HCT116 (cell line): ENCODE data around the gene LAMTOR4. TPM values are rescaled to one million over a fixed set of nuclear protein-coding genes. Genes with fewer than 3 reads are reported as not detected.

Experiments
- ATAC-seq: fragments of 200-7000 bp; cut with Tn5 transposase; 2 replicates; pipeline ENCODE4 v1.9.1; 2020; ENCODE audit warnings: mild to moderate bottlenecking, moderate library complexity
- BruUV-seq: library from RNA; stranded (reverse); fragments of 400-500 nt; replicated peaks from 2 replicates; lab custom pipeline; 2021; lab: Mats Ljungman, UMichigan
- CTCF ChIA-PET: fragments of 300-600 bp; sonication (Branson Sonifier 250); formaldehyde crosslinking; loops from one replicate; lab custom pipeline; 2021; ENCODE audit warnings: antibody characterized with exemption; lab: Charles Lee
- POLR2A ChIA-PET: fragments of 300-600, 350-600 bp; sonication (Branson Sonifier 250); formaldehyde crosslinking; loops from one replicate; lab custom pipeline; 2021; ENCODE audit warnings: antibody characterized with exemption; lab: Charles Lee
- RAD21 ChIA-PET, 2 experiments: fragments of 300-600 bp; sonication (Branson Sonifier 250); formaldehyde crosslinking; loops; one replicate each; lab custom pipeline; 2023; ENCODE audit warnings: low total read pairs in 2 of 2; ENCODE audit not compliant: uncharacterized antibody in 2 of 2, unreplicated experiment in 2 of 2, low non-redundant PET in 1 of 2; lab: Charles Lee
- DNase-seq: peaks from one replicate; pipeline ENCODE4 v3.0.0-alpha.2; 2010; ENCODE audit warnings: low read depth, low spot score
- H2AFZ ChIP-seq: fragments of 200-600 bp; shearing (Covaris generic), sonication (generic); 2 replicates; pipeline ENCODE4 v1.6.1; 2017; ENCODE audit warnings: low read depth, mixed run types, mixed read lengths, antibody characterized with exemption, low read length; ENCODE audit not compliant: poor library complexity, severe bottlenecking
- H3K27ac ChIP-seq: 2 replicates; pipeline ENCODE4 v1.5.1; 2012; ENCODE audit warnings: low read depth, low read length
- H3K27me3 ChIP-seq: fragments of 200-600 bp; sonication (generic); 2 replicates; pipeline ENCODE4 v1.6.1; 2016; ENCODE audit warnings: mixed run types, low read length, mixed read lengths; ENCODE audit not compliant: insufficient read depth
- H3K36me3 ChIP-seq, 2 experiments: fragments of 200-500 bp in 1 of 2; fragments of 200-600 bp in 1 of 2; sonication (Bioruptor generic) in 1 of 2; sonication (generic) in 1 of 2; 2 replicates each; pipeline versions ENCODE4 v1.5.1 to v1.6.1; 2014 to 2016; ENCODE audit warnings: low read length in 2 of 2, inconsistent platforms in 1 of 2, mixed read lengths in 1 of 2, mixed run types in 1 of 2; ENCODE audit not compliant: insufficient read depth in 2 of 2, control insufficient read depth in 1 of 2
- H3K4me1 ChIP-seq, 2 experiments: fragments of 200-600 bp in 1 of 2; sonication (generic) in 1 of 2; 2 replicates each; pipeline versions ENCODE4 v1.5.1 to v1.6.1; 2012 to 2017; ENCODE audit warnings: low read length in 2 of 2, inconsistent platforms in 1 of 2, mild to moderate bottlenecking in 1 of 2, mixed read lengths in 1 of 2, mixed run types in 1 of 2, moderate library complexity in 1 of 2; ENCODE audit not compliant: insufficient read depth in 2 of 2, control insufficient read depth in 1 of 2
- H3K4me2 ChIP-seq: fragments of 200-600 bp; sonication (generic); 2 replicates; pipeline ENCODE4 v1.6.1; 2017; ENCODE audit warnings: mixed run types, low read length, mixed read lengths
- H3K4me3 ChIP-seq, 2 experiments: fragments of 200-600 bp in 1 of 2; sonication (generic) in 1 of 2; replicated peaks in 1 of 2; 2 replicates each; pipeline ENCODE4 v1.5.1; 2011 to 2016; ENCODE audit warnings: low read length in 2 of 2, control low read depth in 1 of 2, low read depth in 1 of 2, mild to moderate bottlenecking in 1 of 2, mixed read lengths in 1 of 2, mixed run types in 1 of 2
- H3K79me2 ChIP-seq: fragments of 200-600 bp; sonication (generic); 2 replicates; pipeline ENCODE4 v1.6.1; 2017; ENCODE audit warnings: mild to moderate bottlenecking, mixed run types, low read length, moderate library complexity, mixed read lengths; ENCODE audit not compliant: insufficient read depth
- H3K9ac ChIP-seq: fragments of 200-600 bp; sonication (generic); 2 replicates; pipeline ENCODE4 v1.6.1; 2016; ENCODE audit warnings: low read length, mixed read lengths
- H3K9me2 ChIP-seq: fragments of 200-600 bp; sonication (generic), shearing (Covaris generic); 2 replicates; pipeline ENCODE4 v1.6.1; 2017; ENCODE audit warnings: mixed run types, mild to moderate bottlenecking, moderate library complexity; ENCODE audit not compliant: insufficient read depth
- H3K9me3 ChIP-seq, 2 experiments: fragments of 200-500 bp in 1 of 2; fragments of 200-600 bp in 1 of 2; sonication (Bioruptor generic) in 1 of 2; sonication (generic) in 1 of 2; 2 replicates each; pipeline ENCODE4 v1.6.1; 2014 to 2017; ENCODE audit warnings: low read length in 2 of 2, mixed read lengths in 2 of 2, inconsistent platforms in 1 of 2, low read depth in 1 of 2, mild to moderate bottlenecking in 1 of 2, mixed run types in 1 of 2, moderate library complexity in 1 of 2; ENCODE audit not compliant: control insufficient read depth in 1 of 2, insufficient read depth in 1 of 2
- H4K20me1 ChIP-seq: fragments of 200-600 bp; sonication (generic), shearing (Covaris generic); 2 replicates; pipeline ENCODE4 v1.6.1; 2017; ENCODE audit warnings: mixed run types, mild to moderate bottlenecking, moderate library complexity; ENCODE audit not compliant: insufficient read depth
- CBX3 ChIP-seq: IDR thresholded peaks from 2 replicates; pipeline ENCODE4 v1.6.1; 2012; ENCODE audit warnings: low read depth
- EZH2 ChIP-seq: fragments of 200-600 bp; sonication (generic); IDR thresholded peaks from 2 replicates; pipeline ENCODE4 v1.6.1; 2017; ENCODE audit warnings: antibody characterized with exemption, mixed run types
- EZH2phosphoT487 ChIP-seq: fragments of 200-600 bp; IDR thresholded peaks from 2 replicates; pipeline ENCODE4 v1.6.1; 2018; ENCODE audit warnings: antibody characterized with exemption, borderline replicate concordance
- REST ChIP-seq: IDR thresholded peaks from 2 replicates; pipeline ENCODE4 v1.6.1; 2012; ENCODE audit warnings: low read depth
- SIN3A ChIP-seq: IDR thresholded peaks from 2 replicates; pipeline ENCODE4 v1.6.1; 2012; ENCODE audit warnings: low read depth
- TCF7L2 ChIP-seq: IDR thresholded peaks from 2 replicates; pipeline ENCODE4 v1.7.0; 2011; ENCODE audit warnings: borderline replicate concordance, inconsistent platforms; ENCODE audit not compliant: insufficient read depth, insufficient read length; ENCODE audit errors: extremely low read depth
- YY1 ChIP-seq: IDR thresholded peaks from 2 replicates; pipeline ENCODE4 v1.6.1; 2011; ENCODE audit warnings: low read length, low read depth, moderate library complexity, mild to moderate bottlenecking; ENCODE audit not compliant: insufficient replicate concordance; ENCODE audit errors: extremely low read depth
- intact Hi-C: fragments of 100-400 bp; cut with micrococcal nuclease; formaldehyde crosslinking; loops from 2 replicates; pipeline ENCODE4 v1.10.0; 2022
- total RNA-seq: library from RNA; stranded (reverse); gene quantifications from one replicate; pipeline ENCODE4 v1.2.1, GENCODE V29; 2021; ENCODE audit not compliant: unreplicated experiment
- TF ChIP-seq, protein P1 (sequence below): IDR thresholded peaks from 2 replicates; pipeline ENCODE4 v1.6.1; 2011; ENCODE audit warnings: mild to moderate bottlenecking, low read length, moderate library complexity; ENCODE audit not compliant: insufficient replicate concordance; ENCODE audit errors: extremely low read depth

LAMTOR4 gene
- total RNA-seq, 1 experiment from 2014 or later, result 152 TPM

DNA sequence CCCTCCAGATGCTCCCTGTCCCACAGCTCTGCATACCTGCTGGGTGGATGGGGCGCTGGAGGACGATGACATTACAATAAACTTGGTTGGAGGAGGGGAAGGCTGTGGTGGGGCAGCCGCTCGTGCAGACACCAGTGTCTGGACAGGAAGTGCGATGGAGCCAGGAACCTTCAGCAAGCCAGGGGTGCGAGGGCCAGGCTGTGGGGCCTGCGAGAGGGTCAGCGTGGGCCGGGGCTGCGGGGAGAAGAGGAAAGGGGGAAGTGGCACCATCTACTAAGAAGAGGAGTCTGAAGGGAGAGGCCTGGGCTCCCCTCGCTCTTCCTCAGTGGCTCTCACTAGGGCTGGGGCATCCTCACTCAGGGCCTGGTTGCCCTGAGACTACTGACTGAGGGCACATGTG lies 40.8 kb upstream of the LAMTOR4 start:
- Histone ChIP-seq H3K27me3 (no peaks in the 10 kb centered on the region), H3K36me3 (peaks cover 3 to 28% of the 10 kb centered on the region in 2 experiments; a peak in 3 of 4 replicates), H3K9me3 (no peaks in the 10 kb centered on the region), H2AFZ (no peak overlapping the region), H3K4me1 (peaks cover under 1 to 4% of the 10 kb centered on the region in 2 experiments; a peak in 2 of 4 replicates), H3K4me3 (no peak overlapping the region), H3K27ac (no peak overlapping the region), H3K9me2 (no peaks in the 10 kb centered on the region), H3K9ac (no peak overlapping the region), H3K4me2 (no peak overlapping the region), H4K20me1 (no peaks in the 10 kb centered on the region), H3K79me2 (no peaks in the 10 kb centered on the region; the same call in 1 of the 2 replicates)
- intact Hi-C loops, result no loop called here
- POLR2A ChIA-PET, result no interaction called here
- RAD21 ChIA-PET, result no interaction called here
- TF ChIP-seq REST, result no peak
- no peak for TF ChIP-seq EZH2phosphoT487
- TF ChIP-seq YY1, result no peak
- TF ChIP-seq CBX3, result no peak
- no peak for TF ChIP-seq EZH2
- no peak for TF ChIP-seq TCF7L2
- no peak for TF ChIP-seq SIN3A
- TF ChIP-seq, protein P1, sequence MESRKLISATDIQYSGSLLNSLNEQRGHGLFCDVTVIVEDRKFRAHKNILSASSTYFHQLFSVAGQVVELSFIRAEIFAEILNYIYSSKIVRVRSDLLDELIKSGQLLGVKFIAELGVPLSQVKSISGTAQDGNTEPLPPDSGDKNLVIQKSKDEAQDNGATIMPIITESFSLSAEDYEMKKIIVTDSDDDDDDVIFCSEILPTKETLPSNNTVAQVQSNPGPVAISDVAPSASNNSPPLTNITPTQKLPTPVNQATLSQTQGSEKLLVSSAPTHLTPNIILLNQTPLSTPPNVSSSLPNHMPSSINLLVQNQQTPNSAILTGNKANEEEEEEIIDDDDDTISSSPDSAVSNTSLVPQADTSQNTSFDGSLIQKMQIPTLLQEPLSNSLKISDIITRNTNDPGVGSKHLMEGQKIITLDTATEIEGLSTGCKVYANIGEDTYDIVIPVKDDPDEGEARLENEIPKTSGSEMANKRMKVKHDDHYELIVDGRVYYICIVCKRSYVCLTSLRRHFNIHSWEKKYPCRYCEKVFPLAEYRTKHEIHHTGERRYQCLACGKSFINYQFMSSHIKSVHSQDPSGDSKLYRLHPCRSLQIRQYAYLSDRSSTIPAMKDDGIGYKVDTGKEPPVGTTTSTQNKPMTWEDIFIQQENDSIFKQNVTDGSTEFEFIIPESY, result no peak
- CTCF ChIA-PET, result no interaction called here
- DNase-seq (no peak), ATAC-seq (no peak)
- no TSS peak for BruUV-seq
